Natural killer cell (primary cell): ENCODE measurements around the gene CACNA2D4. TPM values are rescaled to one million over a fixed set of nuclear protein-coding genes. Genes with fewer than 3 reads are reported as not detected.

ENCODE experiments used
- ATAC-seq, 3 donors: fragments of 150-1000 bp in 2 of 3; fragments of 200-7000 bp in 1 of 3; cut with Tn5 transposase; 1 replicate in 1 of 3; 2 replicates in 2 of 3; pipeline ENCODE4 v1.10.0; 2021; ENCODE audit warnings: mild to moderate bottlenecking in 2 of 3, moderate library complexity in 2 of 3
- DNase-seq, 2 donors: peaks; one replicate each; pipeline versions ENCODE4 v3.0.0 to v3.0.0-alpha.2; 2013 to 2021; ENCODE audit warnings: mixed read lengths in 1 of 2
- H3K27ac ChIP-seq: one replicate; pipeline ENCODE4 v1.5.1; 2013; ENCODE audit warnings: mild to moderate bottlenecking, low read length
- H3K27me3 ChIP-seq: one replicate; pipeline ENCODE4 v1.6.1; 2013; ENCODE audit warnings: low read length; ENCODE audit not compliant: control insufficient read depth, insufficient read depth
- H3K36me3 ChIP-seq: one replicate; pipeline ENCODE4 v1.6.1; 2013; ENCODE audit warnings: low read length; ENCODE audit not compliant: control insufficient read depth, insufficient read depth
- H3K4me1 ChIP-seq: one replicate; pipeline ENCODE4 v1.6.1; 2013; ENCODE audit warnings: low read length; ENCODE audit not compliant: control insufficient read depth, insufficient read depth
- H3K4me3 ChIP-seq: one replicate; pipeline ENCODE4 v1.5.1; 2013; ENCODE audit warnings: low read length
- H3K9me3 ChIP-seq: one replicate; pipeline ENCODE4 v1.6.1; 2013; ENCODE audit warnings: low read length; ENCODE audit not compliant: control insufficient read depth, insufficient read depth
- H3K27ac Mint-ChIP-seq, 2 donors: one replicate each; pipeline ENCODE4 v1.8.0; 2022; ENCODE audit warnings: mild to moderate bottlenecking in 2 of 2, mixed read lengths in 2 of 2, moderate library complexity in 1 of 2
- H3K27me3 Mint-ChIP-seq, 2 donors: one replicate each; pipeline ENCODE4 v1.8.0; 2022; ENCODE audit warnings: low read depth in 2 of 2, mixed read lengths in 2 of 2
- H3K36me3 Mint-ChIP-seq: one replicate; pipeline ENCODE4 v1.8.0; 2022; ENCODE audit warnings: mixed read lengths
- H3K4me1 Mint-ChIP-seq, 2 donors: one replicate each; pipeline ENCODE4 v1.8.0; 2022; ENCODE audit warnings: mixed read lengths in 2 of 2
- H3K4me3 Mint-ChIP-seq: one replicate; pipeline ENCODE4 v1.8.0; 2022; ENCODE audit warnings: mild to moderate bottlenecking, moderate library complexity, mixed read lengths
- H3K9me3 Mint-ChIP-seq, 2 donors: one replicate each; pipeline ENCODE4 v1.8.0; 2022; ENCODE audit warnings: mixed read lengths in 2 of 2
- CTCF ChIP-seq: fragments of 200-600 bp; IDR thresholded peaks from one replicate; pipeline ENCODE4 v1.8.0; 2022; ENCODE audit warnings: antibody characterized with exemption
- WGBS: methylation state at CpG from one replicate; pipeline ENCODE4 v1.1.7; 2013; ENCODE audit warnings: missing lambda C conversion rate; ENCODE audit not compliant: insufficient coverage; 5-methylcytosine and 5-hydroxymethylcytosine counted together
- intact Hi-C: fragments of 100-400 bp; cut with micrococcal nuclease; formaldehyde crosslinking; loops from one replicate; pipeline ENCODE4 v1.14.2; 2022
- total RNA-seq, 4 donors: library from RNA; stranded (reverse); fragments of 120-200 nt in 1 of 4; gene quantifications; one replicate each; pipeline versions ENCODE4 v1.2.3 to v1.2.4, GENCODE V29; 2013 to 2022

Gene CACNA2D4
- total RNA-seq, 3 donors from 2014 or later (not counting 1 experiment from before 2014, with no cell fraction given): 26.5 to 49.6 (median 34.9) TPM

DNA sequence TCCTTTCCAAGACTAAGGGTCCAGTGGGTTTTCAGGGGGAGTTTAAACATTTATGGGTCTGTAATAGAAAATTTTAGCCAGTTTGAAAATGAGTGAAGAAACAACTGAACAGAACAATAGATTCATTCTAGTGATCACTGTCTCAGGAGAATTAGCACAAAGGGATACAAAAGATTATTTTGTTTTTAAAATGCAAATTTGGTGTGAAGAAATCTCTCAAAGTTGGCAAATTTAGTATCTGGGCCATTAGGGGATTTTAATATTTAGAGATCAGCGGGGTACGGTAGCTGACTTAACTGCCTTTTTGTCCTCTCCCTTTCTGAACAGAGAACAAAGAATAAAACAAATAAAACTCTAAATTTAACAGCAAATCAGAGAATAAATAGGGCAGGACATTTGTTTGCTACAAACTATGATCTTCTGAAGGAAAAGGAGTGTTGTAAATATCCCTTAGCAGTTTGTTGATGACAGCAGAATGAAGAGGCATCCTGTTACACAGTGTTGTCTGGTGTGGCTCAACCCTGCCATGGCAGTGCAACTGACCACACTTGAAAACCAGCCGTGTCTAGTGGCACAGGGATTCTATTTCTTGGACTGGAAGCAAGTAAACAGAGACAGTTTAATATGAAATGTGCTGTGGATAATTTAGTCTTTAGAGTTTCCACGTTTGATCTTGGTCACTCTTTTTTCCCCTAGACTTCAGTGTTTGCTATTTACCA, 144.4 kb downstream of the CACNA2D4 start:
- H3K27ac Mint-ChIP-seq: peak overlapping the region; percentile 10 to 48
- intact Hi-C loops: no loop called here

GRCh38 chr12:1769809-1770494, 148.5 kb downstream of the CACNA2D4 start:
- TF ChIP-seq CTCF: no peak
- H3K27me3 Mint-ChIP-seq: no peaks in the 10 kb centered on the region
- Histone ChIP-seq H3K27me3 (no peaks in the 10 kb centered on the region), H3K4me1 (no peaks in the 10 kb centered on the region), H3K27ac (no peak overlapping the region), H3K36me3 (peaks cover 11% of the 10 kb centered on the region), H3K9me3 (no peaks in the 10 kb centered on the region), H3K4me3 (no peak overlapping the region)
- no peak overlapping the region for H3K27ac Mint-ChIP-seq
- peaks cover 26 to 35% of the 10 kb centered on the region in 2 donors for H3K4me1 Mint-ChIP-seq
- 96% methylated on average over 5 of the region's 8 CpGs for WGBS
- H3K9me3 Mint-ChIP-seq: no peaks in the 10 kb centered on the region
- ATAC-seq (no peak), DNase-seq (no peak)
- no peaks in the 10 kb centered on the region for H3K36me3 Mint-ChIP-seq
- H3K4me3 Mint-ChIP-seq: no peak overlapping the region
- intact Hi-C loops: no loop called here

More for the DNA sequence above, 144.4 kb downstream of the CACNA2D4 start:
- Mint-ChIP-seq H3K4me3 (no peak overlapping the region), H3K27me3 (no peaks in the 10 kb centered on the region), H3K4me1 (peaks cover 35 to 36% of the 10 kb centered on the region in 2 donors), H3K36me3 (peaks cover 10% of the 10 kb centered on the region), H3K9me3 (no peaks in the 10 kb centered on the region)
- 89% methylated on average over 2 of the region's 4 CpGs for WGBS
- Histone ChIP-seq H3K4me3 (no peak overlapping the region), H3K27ac (no peak overlapping the region), H3K36me3 (peaks cover 25% of the 10 kb centered on the region), H3K9me3 (no peaks in the 10 kb centered on the region), H3K4me1 (no peaks in the 10 kb centered on the region), H3K27me3 (no peaks in the 10 kb centered on the region)
- ATAC-seq: no peak
- DNase-seq: no peak
- no peak for TF ChIP-seq CTCF

DNA sequence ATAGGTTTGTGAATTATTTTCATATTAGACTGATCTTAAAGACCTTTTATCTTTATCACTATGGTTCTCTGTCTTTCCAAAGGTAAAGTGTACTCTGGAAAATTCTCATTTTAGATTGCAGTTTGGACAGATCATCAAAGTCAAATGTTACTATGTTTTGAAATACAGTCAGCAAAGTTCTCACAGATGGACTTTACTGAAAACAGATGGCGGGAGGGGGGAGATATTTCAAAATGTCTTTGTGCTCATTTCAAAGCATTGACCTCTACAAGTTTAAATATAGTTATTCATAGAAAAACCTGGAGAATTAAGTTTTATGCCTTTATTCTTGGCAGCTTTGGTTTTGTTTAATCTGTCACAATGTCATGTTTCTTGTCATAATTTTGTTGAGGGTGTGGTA, 149.8 kb downstream of the CACNA2D4 start:
- Histone ChIP-seq H3K27ac (no peak overlapping the region), H3K36me3 (peaks cover 6% of the 10 kb centered on the region), H3K4me3 (no peak overlapping the region), H3K9me3 (no peaks in the 10 kb centered on the region), H3K4me1 (no peaks in the 10 kb centered on the region), H3K27me3 (no peaks in the 10 kb centered on the region)
- H3K4me3 Mint-ChIP-seq: no peak overlapping the region
- no peaks in the 10 kb centered on the region for H3K27me3 Mint-ChIP-seq
- no peaks in the 10 kb centered on the region for H3K36me3 Mint-ChIP-seq
- WGBS: 80% methylated on average over 1 of the region's 1 CpG
- DNase-seq (no peak), ATAC-seq (no peak)
- intact Hi-C loops: no loop called here
- peaks cover 26 to 29% of the 10 kb centered on the region in 2 donors for H3K4me1 Mint-ChIP-seq
- no peak for TF ChIP-seq CTCF
- H3K9me3 Mint-ChIP-seq: no peaks in the 10 kb centered on the region
- H3K27ac Mint-ChIP-seq: no peak overlapping the region
